GM23338 (cell line): ENCODE results near the gene CEP250. TPM values are rescaled to one million over a fixed set of nuclear protein-coding genes. Genes with fewer than 3 reads are reported as not detected.

ENCODE experiments used
- ATAC-seq: fragments of 200-7000 bp; cut with Tn5 transposase; 3 replicates; pipeline ENCODE4 v1.9.1; 2020
- DNase-seq: peaks from one replicate; pipeline ENCODE4 v3.0.0-alpha.2; 2015; ENCODE audit warnings: low spot score
- H2AFZ ChIP-seq: fragments of 200-600 bp; sonication (generic); 2 replicates; pipeline ENCODE4 v1.8.0; 2016; ENCODE audit warnings: antibody characterized with exemption, mild to moderate bottlenecking, moderate library complexity
- H3F3A ChIP-seq: fragments of 200-600 bp; sonication (generic); replicated peaks from 2 replicates; pipeline ENCODE4 v1.8.0; 2017; ENCODE audit warnings: antibody characterized with exemption, mixed run types, low read depth
- H3K27ac ChIP-seq: fragments of 200-600 bp; sonication (generic); 2 replicates; pipeline ENCODE4 v1.6.1; 2016; ENCODE audit warnings: low read depth
- H3K27me3 ChIP-seq: fragments of 200-600 bp; sonication (generic); 2 replicates; pipeline ENCODE4 v1.8.0; 2016; ENCODE audit warnings: mild to moderate bottlenecking, mixed run types, moderate library complexity; ENCODE audit not compliant: insufficient read depth
- H3K36me3 ChIP-seq: fragments of 200-600 bp; sonication (generic); 2 replicates; pipeline ENCODE4 v1.8.0; 2016; ENCODE audit warnings: mild to moderate bottlenecking; ENCODE audit not compliant: insufficient read depth
- H3K4me1 ChIP-seq: fragments of 200-600 bp; sonication (generic); 2 replicates; pipeline ENCODE4 v1.8.0; 2016; ENCODE audit warnings: mild to moderate bottlenecking, moderate library complexity; ENCODE audit not compliant: insufficient read depth
- H3K4me2 ChIP-seq: fragments of 200-600 bp; sonication (generic); 2 replicates; pipeline ENCODE4 v1.7.1; 2017; ENCODE audit warnings: mixed run types
- H3K4me3 ChIP-seq: fragments of 200-600 bp; sonication (generic); 2 replicates; pipeline ENCODE4 v1.6.1; 2016; ENCODE audit warnings: mixed run types
- H3K79me2 ChIP-seq: fragments of 200-600 bp; sonication (generic); replicated peaks from 2 replicates; pipeline ENCODE4 v1.8.0; 2017; ENCODE audit warnings: mild to moderate bottlenecking; ENCODE audit not compliant: insufficient read depth
- H3K9me2 ChIP-seq: fragments of 200-600 bp; sonication (generic); 2 replicates; pipeline ENCODE4 v1.8.0; 2017; ENCODE audit not compliant: insufficient read depth
- H4K20me1 ChIP-seq: fragments of 200-600 bp; sonication (generic); replicated peaks from 2 replicates; pipeline ENCODE4 v1.8.0; 2017; ENCODE audit warnings: mild to moderate bottlenecking; ENCODE audit not compliant: insufficient read depth
- H3K27ac Mint-ChIP-seq: 2 replicates; pipeline ENCODE4 v1.8.0; 2020; ENCODE audit warnings: inconsistent platforms, mild to moderate bottlenecking, moderate library complexity, mixed read lengths
- H3K27me3 Mint-ChIP-seq: 3 replicates; pipeline ENCODE4 v1.8.0; 2022; ENCODE audit warnings: low read depth, mild to moderate bottlenecking, moderate library complexity, mixed read lengths, inconsistent platforms; ENCODE audit not compliant: insufficient read depth, poor library complexity
- H3K36me3 Mint-ChIP-seq: 3 replicates; pipeline ENCODE4 v1.8.0; 2021; ENCODE audit warnings: low read depth, mild to moderate bottlenecking, inconsistent platforms, moderate library complexity, mixed read lengths
- H3K4me1 Mint-ChIP-seq: 3 replicates; pipeline ENCODE4 v1.8.0; 2020; ENCODE audit warnings: mild to moderate bottlenecking, inconsistent platforms, mixed read lengths
- H3K4me3 Mint-ChIP-seq: 3 replicates; pipeline ENCODE4 v1.8.0; 2021; ENCODE audit warnings: moderate library complexity, mild to moderate bottlenecking, inconsistent platforms, mixed read lengths
- H3K9me3 Mint-ChIP-seq: 3 replicates; pipeline ENCODE4 v1.8.0; 2020; ENCODE audit warnings: moderate library complexity, mild to moderate bottlenecking, inconsistent platforms, mixed read lengths
- CREB1 ChIP-seq: fragments of 250-450 bp; sonication (Bioruptor Pico); IDR thresholded peaks from 2 replicates; pipeline ENCODE4 v1.5.0; 2020; ENCODE audit warnings: low read depth, mild to moderate bottlenecking, moderate library complexity
- CTCF ChIP-seq, 2 experiments: fragments of 200-600 bp in 1 of 2; sonication (generic) in 1 of 2; conservative IDR thresholded peaks; 2 replicates each; pipeline versions ENCODE4 v1.5.1 to v1.6.1; 2016 to 2017; ENCODE audit warnings: antibody characterized with exemption in 2 of 2, low read depth in 2 of 2, mild to moderate bottlenecking in 2 of 2, moderate library complexity in 1 of 2
- ETS1 ChIP-seq: IDR thresholded peaks from 2 replicates; pipeline ENCODE4 v1.6.1; 2016; ENCODE audit warnings: antibody characterized with exemption
- EZH2 ChIP-seq: fragments of 200-600 bp; sonication (generic); IDR thresholded peaks from one replicate; pipeline ENCODE4 v1.8.0; 2017; ENCODE audit warnings: antibody characterized with exemption, mild to moderate bottlenecking, low read depth; ENCODE audit not compliant: unreplicated experiment
- EZH2phosphoT487 ChIP-seq: fragments of 200-600 bp; sonication (generic); IDR thresholded peaks from one replicate; pipeline ENCODE4 v1.8.1; 2018; ENCODE audit warnings: antibody characterized with exemption; ENCODE audit not compliant: unreplicated experiment
- JUNB ChIP-seq: IDR thresholded peaks from one replicate; pipeline ENCODE4 v1.6.1; 2016; ENCODE audit warnings: antibody characterized with exemption; ENCODE audit not compliant: unreplicated experiment
- NANOG ChIP-seq: IDR thresholded peaks from 2 replicates; pipeline ENCODE4 v1.6.1; 2016; ENCODE audit warnings: antibody characterized with exemption, borderline replicate concordance
- POLR2AphosphoS5 ChIP-seq: IDR thresholded peaks from 2 replicates; pipeline ENCODE4 v1.6.1; 2016; ENCODE audit warnings: antibody characterized with exemption, low read depth
- STAT1 ChIP-seq: IDR thresholded peaks from one replicate; pipeline ENCODE4 v1.6.1; 2016; ENCODE audit warnings: antibody characterized with exemption; ENCODE audit not compliant: unreplicated experiment
- ZNF114 ChIP-seq: fragments of 250-450 bp; sonication (Bioruptor Pico); IDR thresholded peaks from 2 replicates; pipeline ENCODE4 v1.5.0; 2020; ENCODE audit warnings: mild to moderate bottlenecking, moderate library complexity
- ZNF331 ChIP-seq: fragments of 250-450 bp; sonication (Bioruptor Pico); IDR thresholded peaks from 2 replicates; pipeline ENCODE4 v1.5.0; 2020; ENCODE audit warnings: low read depth, mild to moderate bottlenecking, moderate library complexity
- ZNF462 ChIP-seq: fragments of 250-450 bp; sonication (Bioruptor Pico); IDR thresholded peaks from 2 replicates; pipeline ENCODE4 v1.5.0; 2020; ENCODE audit warnings: mild to moderate bottlenecking, moderate library complexity
- polyA plus RNA-seq: library from polyadenylated mRNA; unstranded; fragments of >200 nt; fragmentation: Nextera tagmentation; extraction: Ambion mirVana; gene quantifications from 2 replicates; pipeline ENCODE4 v1.2.1, GENCODE V29; 2016
- total RNA-seq: library from RNA; depleted of rRNA; stranded (reverse); fragments of >200 nt; shearing (Covaris generic); gene quantifications from 2 replicates; pipeline ENCODE4 v1.2.3, GENCODE V29; 2014
- TF ChIP-seq, protein P1 (sequence below): IDR thresholded peaks from one replicate; pipeline ENCODE4 v1.6.1; 2018; ENCODE audit warnings: antibody characterized with exemption; ENCODE audit not compliant: unreplicated experiment

The CEP250 gene
- total and polyA plus RNA-seq, 2 experiments from 2014 or later = 28.0 to 29.1 TPM

GRCh38 chr20:35551503-35551902, 96.1 kb downstream of the CEP250 start:
- H3K9me3 Mint-ChIP-seq = no peaks in the 10 kb centered on the region
- peaks cover 30% of the 10 kb centered on the region for H3K36me3 Mint-ChIP-seq
- no peak overlapping the region for H3K27ac Mint-ChIP-seq
- H3F3A ChIP-seq = no peaks in the 10 kb centered on the region
- TF ChIP-seq ETS1 (no peak), ZNF462 (CRISPR knock-in tag) (no peak), POLR2AphosphoS5 (no peak), JUNB (no peak), ZNF331 (CRISPR knock-in tag) (no peak), STAT1 (no peak), CREB1 (CRISPR knock-in tag) (no peak), NANOG (no peak), EZH2phosphoT487 (no peak), CTCF (conservative IDR thresholded peaks at IDR 0.05; ENCODE audit: low read depth in 2 of 2) (no peak), ZNF114 (no peak), EZH2 (no peak)
- TF ChIP-seq, protein P1, sequence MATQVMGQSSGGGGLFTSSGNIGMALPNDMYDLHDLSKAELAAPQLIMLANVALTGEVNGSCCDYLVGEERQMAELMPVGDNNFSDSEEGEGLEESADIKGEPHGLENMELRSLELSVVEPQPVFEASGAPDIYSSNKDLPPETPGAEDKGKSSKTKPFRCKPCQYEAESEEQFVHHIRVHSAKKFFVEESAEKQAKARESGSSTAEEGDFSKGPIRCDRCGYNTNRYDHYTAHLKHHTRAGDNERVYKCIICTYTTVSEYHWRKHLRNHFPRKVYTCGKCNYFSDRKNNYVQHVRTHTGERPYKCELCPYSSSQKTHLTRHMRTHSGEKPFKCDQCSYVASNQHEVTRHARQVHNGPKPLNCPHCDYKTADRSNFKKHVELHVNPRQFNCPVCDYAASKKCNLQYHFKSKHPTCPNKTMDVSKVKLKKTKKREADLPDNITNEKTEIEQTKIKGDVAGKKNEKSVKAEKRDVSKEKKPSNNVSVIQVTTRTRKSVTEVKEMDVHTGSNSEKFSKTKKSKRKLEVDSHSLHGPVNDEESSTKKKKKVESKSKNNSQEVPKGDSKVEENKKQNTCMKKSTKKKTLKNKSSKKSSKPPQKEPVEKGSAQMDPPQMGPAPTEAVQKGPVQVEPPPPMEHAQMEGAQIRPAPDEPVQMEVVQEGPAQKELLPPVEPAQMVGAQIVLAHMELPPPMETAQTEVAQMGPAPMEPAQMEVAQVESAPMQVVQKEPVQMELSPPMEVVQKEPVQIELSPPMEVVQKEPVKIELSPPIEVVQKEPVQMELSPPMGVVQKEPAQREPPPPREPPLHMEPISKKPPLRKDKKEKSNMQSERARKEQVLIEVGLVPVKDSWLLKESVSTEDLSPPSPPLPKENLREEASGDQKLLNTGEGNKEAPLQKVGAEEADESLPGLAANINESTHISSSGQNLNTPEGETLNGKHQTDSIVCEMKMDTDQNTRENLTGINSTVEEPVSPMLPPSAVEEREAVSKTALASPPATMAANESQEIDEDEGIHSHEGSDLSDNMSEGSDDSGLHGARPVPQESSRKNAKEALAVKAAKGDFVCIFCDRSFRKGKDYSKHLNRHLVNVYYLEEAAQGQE = no peak
- H3K27ac ChIP-seq = no peak overlapping the region
- ATAC-seq (no peak), DNase-seq (no peak)
- no peaks in the 10 kb centered on the region for H3K79me2 ChIP-seq
- no peaks in the 10 kb centered on the region for H3K9me2 ChIP-seq
- H3K4me1 ChIP-seq = no peaks in the 10 kb centered on the region
- H3K4me3 ChIP-seq = no peak overlapping the region
- H3K27me3 ChIP-seq = no peaks in the 10 kb centered on the region
- no peaks in the 10 kb centered on the region; the same call in none of the 2 replicates for H4K20me1 ChIP-seq
- no peak overlapping the region for H3K4me2 ChIP-seq
- H3K36me3 ChIP-seq = peaks cover 23% of the 10 kb centered on the region
- no peak overlapping the region for H3K4me3 Mint-ChIP-seq
- no peak overlapping the region for H2AFZ ChIP-seq
- H3K4me1 Mint-ChIP-seq = no peaks in the 10 kb centered on the region
- no peaks in the 10 kb centered on the region for H3K27me3 Mint-ChIP-seq
